HCT116 (cell line): ENCODE results near the gene PIBF1. TPM values are rescaled to one million over a fixed set of nuclear protein-coding genes. Genes with fewer than 3 reads are reported as not detected.

Source experiments
- ATAC-seq: fragments of 200-7000 bp; cut with Tn5 transposase; 2 replicates; pipeline ENCODE4 v1.9.1; 2020; ENCODE audit warnings: mild to moderate bottlenecking, moderate library complexity
- BruUV-seq: library from RNA; stranded (reverse); fragments of 400-500 nt; replicated peaks from 2 replicates; lab custom pipeline; 2021; lab: Mats Ljungman, UMichigan
- CTCF ChIA-PET: fragments of 300-600 bp; sonication (Branson Sonifier 250); formaldehyde crosslinking; loops from one replicate; lab custom pipeline; 2021; ENCODE audit warnings: antibody characterized with exemption; lab: Charles Lee
- POLR2A ChIA-PET: fragments of 300-600, 350-600 bp; sonication (Branson Sonifier 250); formaldehyde crosslinking; loops from one replicate; lab custom pipeline; 2021; ENCODE audit warnings: antibody characterized with exemption; lab: Charles Lee
- RAD21 ChIA-PET, 2 experiments: fragments of 300-600 bp; sonication (Branson Sonifier 250); formaldehyde crosslinking; loops; one replicate each; lab custom pipeline; 2023; ENCODE audit warnings: low total read pairs in 2 of 2; ENCODE audit not compliant: uncharacterized antibody in 2 of 2, unreplicated experiment in 2 of 2, low non-redundant PET in 1 of 2; lab: Charles Lee
- DNase-seq: peaks from one replicate; pipeline ENCODE4 v3.0.0-alpha.2; 2010; ENCODE audit warnings: low read depth, low spot score
- H2AFZ ChIP-seq: fragments of 200-600 bp; shearing (Covaris generic), sonication (generic); 2 replicates; pipeline ENCODE4 v1.6.1; 2017; ENCODE audit warnings: low read depth, mixed run types, mixed read lengths, antibody characterized with exemption, low read length; ENCODE audit not compliant: poor library complexity, severe bottlenecking
- H3K27ac ChIP-seq: 2 replicates; pipeline ENCODE4 v1.5.1; 2012; ENCODE audit warnings: low read depth, low read length
- H3K27me3 ChIP-seq: fragments of 200-600 bp; sonication (generic); 2 replicates; pipeline ENCODE4 v1.6.1; 2016; ENCODE audit warnings: mixed run types, low read length, mixed read lengths; ENCODE audit not compliant: insufficient read depth
- H3K36me3 ChIP-seq, 2 experiments: fragments of 200-500 bp in 1 of 2; fragments of 200-600 bp in 1 of 2; sonication (Bioruptor generic) in 1 of 2; sonication (generic) in 1 of 2; 2 replicates each; pipeline versions ENCODE4 v1.5.1 to v1.6.1; 2014 to 2016; ENCODE audit warnings: low read length in 2 of 2, inconsistent platforms in 1 of 2, mixed read lengths in 1 of 2, mixed run types in 1 of 2; ENCODE audit not compliant: insufficient read depth in 2 of 2, control insufficient read depth in 1 of 2
- H3K4me1 ChIP-seq, 2 experiments: fragments of 200-600 bp in 1 of 2; sonication (generic) in 1 of 2; 2 replicates each; pipeline versions ENCODE4 v1.5.1 to v1.6.1; 2012 to 2017; ENCODE audit warnings: low read length in 2 of 2, inconsistent platforms in 1 of 2, mild to moderate bottlenecking in 1 of 2, mixed read lengths in 1 of 2, mixed run types in 1 of 2, moderate library complexity in 1 of 2; ENCODE audit not compliant: insufficient read depth in 2 of 2, control insufficient read depth in 1 of 2
- H3K4me2 ChIP-seq: fragments of 200-600 bp; sonication (generic); 2 replicates; pipeline ENCODE4 v1.6.1; 2017; ENCODE audit warnings: mixed run types, low read length, mixed read lengths
- H3K4me3 ChIP-seq, 2 experiments: fragments of 200-600 bp in 1 of 2; sonication (generic) in 1 of 2; replicated peaks in 1 of 2; 2 replicates each; pipeline ENCODE4 v1.5.1; 2011 to 2016; ENCODE audit warnings: low read length in 2 of 2, control low read depth in 1 of 2, low read depth in 1 of 2, mild to moderate bottlenecking in 1 of 2, mixed read lengths in 1 of 2, mixed run types in 1 of 2
- H3K79me2 ChIP-seq: fragments of 200-600 bp; sonication (generic); 2 replicates; pipeline ENCODE4 v1.6.1; 2017; ENCODE audit warnings: mild to moderate bottlenecking, mixed run types, low read length, moderate library complexity, mixed read lengths; ENCODE audit not compliant: insufficient read depth
- H3K9ac ChIP-seq: fragments of 200-600 bp; sonication (generic); 2 replicates; pipeline ENCODE4 v1.6.1; 2016; ENCODE audit warnings: low read length, mixed read lengths
- H3K9me2 ChIP-seq: fragments of 200-600 bp; sonication (generic), shearing (Covaris generic); 2 replicates; pipeline ENCODE4 v1.6.1; 2017; ENCODE audit warnings: mixed run types, mild to moderate bottlenecking, moderate library complexity; ENCODE audit not compliant: insufficient read depth
- H3K9me3 ChIP-seq, 2 experiments: fragments of 200-500 bp in 1 of 2; fragments of 200-600 bp in 1 of 2; sonication (Bioruptor generic) in 1 of 2; sonication (generic) in 1 of 2; 2 replicates each; pipeline ENCODE4 v1.6.1; 2014 to 2017; ENCODE audit warnings: low read length in 2 of 2, mixed read lengths in 2 of 2, inconsistent platforms in 1 of 2, low read depth in 1 of 2, mild to moderate bottlenecking in 1 of 2, mixed run types in 1 of 2, moderate library complexity in 1 of 2; ENCODE audit not compliant: control insufficient read depth in 1 of 2, insufficient read depth in 1 of 2
- H4K20me1 ChIP-seq: fragments of 200-600 bp; sonication (generic), shearing (Covaris generic); 2 replicates; pipeline ENCODE4 v1.6.1; 2017; ENCODE audit warnings: mixed run types, mild to moderate bottlenecking, moderate library complexity; ENCODE audit not compliant: insufficient read depth
- EZH2 ChIP-seq: fragments of 200-600 bp; sonication (generic); IDR thresholded peaks from 2 replicates; pipeline ENCODE4 v1.6.1; 2017; ENCODE audit warnings: antibody characterized with exemption, mixed run types
- JUND ChIP-seq: IDR thresholded peaks from 2 replicates; pipeline ENCODE4 v1.6.1; 2012
- intact Hi-C: fragments of 100-400 bp; cut with micrococcal nuclease; formaldehyde crosslinking; loops from 2 replicates; pipeline ENCODE4 v1.10.0; 2022
- total RNA-seq: library from RNA; stranded (reverse); gene quantifications from one replicate; pipeline ENCODE4 v1.2.1, GENCODE V29; 2021; ENCODE audit not compliant: unreplicated experiment
- TF ChIP-seq, protein P1 (sequence below): IDR thresholded peaks from 2 replicates; pipeline ENCODE4 v1.6.1; 2011; ENCODE audit warnings: mild to moderate bottlenecking, low read length, moderate library complexity; ENCODE audit not compliant: insufficient replicate concordance; ENCODE audit errors: extremely low read depth

PIBF1 gene
- total RNA-seq, 1 experiment from 2014 or later, result 21.1 TPM

DNA sequence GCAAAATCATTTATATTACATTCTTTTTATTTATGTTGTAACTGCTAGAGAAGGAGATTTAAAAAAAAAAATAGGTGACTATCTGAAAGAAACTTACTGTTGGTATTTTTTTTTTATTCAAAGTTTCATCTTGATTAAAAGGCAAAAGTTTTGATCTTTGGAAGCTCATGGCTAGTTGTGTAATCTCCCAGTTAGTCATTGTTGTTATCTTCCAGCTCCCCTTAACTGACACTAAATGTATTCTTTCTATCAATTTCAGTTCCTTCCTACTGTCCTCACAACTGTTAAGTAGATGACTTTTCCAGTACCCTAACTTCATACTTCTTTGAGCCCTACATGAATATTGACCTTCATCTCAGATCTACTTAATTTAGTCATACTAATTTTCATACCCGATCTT, 71.1 kb downstream of the PIBF1 start:
- ChIA-PET RAD21 (no interaction called here), CTCF (no interaction called here)
- no TSS peak for BruUV-seq

DNA sequence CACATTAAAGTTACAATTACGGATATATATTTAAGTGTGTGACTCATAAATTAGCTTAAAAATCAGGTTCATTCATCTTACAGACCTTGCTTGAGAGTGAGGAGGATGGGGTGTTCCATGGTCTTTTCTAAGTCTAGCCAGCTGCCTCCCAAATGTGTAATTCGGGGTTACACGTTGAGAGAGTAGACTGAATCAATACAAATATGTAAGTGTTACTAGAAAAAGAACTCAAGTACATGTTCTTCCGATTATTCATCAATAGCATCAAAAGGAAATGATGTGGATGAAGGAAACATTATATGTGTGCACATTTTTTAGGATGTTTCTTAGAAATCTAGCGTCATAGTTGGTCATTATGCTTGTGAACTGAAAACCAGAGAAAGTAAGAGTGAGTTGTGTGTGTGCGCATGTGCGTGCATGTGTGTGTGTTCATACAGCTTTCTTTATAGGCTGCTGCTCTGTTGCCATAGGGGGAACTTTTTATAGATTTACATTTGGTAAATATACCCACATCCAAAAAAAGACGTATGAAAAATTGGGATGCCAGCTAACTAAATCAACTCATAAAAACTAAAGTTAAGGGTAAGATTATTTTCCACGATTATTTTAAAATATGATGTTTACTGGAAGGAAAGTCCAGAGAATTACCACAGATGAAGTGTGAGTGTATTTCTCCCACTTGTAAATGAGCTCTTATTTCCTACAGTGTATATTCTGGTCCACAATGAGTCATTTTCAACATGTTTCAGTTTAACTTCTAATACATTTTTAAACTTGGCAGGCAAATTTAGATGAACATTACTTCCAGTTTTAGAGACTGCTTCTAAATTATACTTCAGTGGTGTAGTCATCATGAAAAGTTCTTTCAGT, 82.4 kb downstream of the PIBF1 start:
- no TSS peak for BruUV-seq
- no peaks in the 10 kb centered on the region for H3K27me3 ChIP-seq
- DNase-seq, result no peak
- no peak overlapping the region for H3K27ac ChIP-seq
- H3K79me2 ChIP-seq, result no peaks in the 10 kb centered on the region
- no peak overlapping the region for H3K9ac ChIP-seq
- no peaks in the 10 kb centered on the region for H3K4me1 ChIP-seq
- H2AFZ ChIP-seq, result no peak overlapping the region
- ChIA-PET CTCF (no interaction called here), POLR2A (no interaction called here), RAD21 (no interaction called here)
- H3K4me3 ChIP-seq, result no peak overlapping the region
- ATAC-seq, result no peak
- H3K4me2 ChIP-seq, result no peak overlapping the region
- no peak for TF ChIP-seq EZH2
- no peaks in the 10 kb centered on the region for H3K9me3 ChIP-seq
- no peaks in the 10 kb centered on the region for H3K36me3 ChIP-seq
- H3K9me2 ChIP-seq, result no peaks in the 10 kb centered on the region
- intact Hi-C loops, result no loop called here
- no peaks in the 10 kb centered on the region for H4K20me1 ChIP-seq

More for the DNA sequence above, 71.1 kb downstream of the PIBF1 start:
- DNase-seq (no peak), ATAC-seq (no peak)
- no peaks in the 10 kb centered on the region for H3K79me2 ChIP-seq
- H3K9ac ChIP-seq, result no peak overlapping the region
- POLR2A ChIA-PET, result no interaction called here
- no peak overlapping the region for H3K4me2 ChIP-seq
- no peak overlapping the region for H3K4me3 ChIP-seq
- no peaks in the 10 kb centered on the region for H3K27me3 ChIP-seq
- H3K36me3 ChIP-seq, result 0 out of 4 replicates have a peak, but pooled peaks cover 0 to 2% of the 10 kb centered on the region in 2 experiments
- H3K9me3 ChIP-seq, result no peaks in the 10 kb centered on the region
- intact Hi-C loops, result no loop called here
- no peaks in the 10 kb centered on the region for H3K4me1 ChIP-seq
- no peak overlapping the region for H3K27ac ChIP-seq
- H2AFZ ChIP-seq, result no peak overlapping the region
- no peaks in the 10 kb centered on the region for H3K9me2 ChIP-seq
- no peak for TF ChIP-seq JUND
- TF ChIP-seq, protein P1, sequence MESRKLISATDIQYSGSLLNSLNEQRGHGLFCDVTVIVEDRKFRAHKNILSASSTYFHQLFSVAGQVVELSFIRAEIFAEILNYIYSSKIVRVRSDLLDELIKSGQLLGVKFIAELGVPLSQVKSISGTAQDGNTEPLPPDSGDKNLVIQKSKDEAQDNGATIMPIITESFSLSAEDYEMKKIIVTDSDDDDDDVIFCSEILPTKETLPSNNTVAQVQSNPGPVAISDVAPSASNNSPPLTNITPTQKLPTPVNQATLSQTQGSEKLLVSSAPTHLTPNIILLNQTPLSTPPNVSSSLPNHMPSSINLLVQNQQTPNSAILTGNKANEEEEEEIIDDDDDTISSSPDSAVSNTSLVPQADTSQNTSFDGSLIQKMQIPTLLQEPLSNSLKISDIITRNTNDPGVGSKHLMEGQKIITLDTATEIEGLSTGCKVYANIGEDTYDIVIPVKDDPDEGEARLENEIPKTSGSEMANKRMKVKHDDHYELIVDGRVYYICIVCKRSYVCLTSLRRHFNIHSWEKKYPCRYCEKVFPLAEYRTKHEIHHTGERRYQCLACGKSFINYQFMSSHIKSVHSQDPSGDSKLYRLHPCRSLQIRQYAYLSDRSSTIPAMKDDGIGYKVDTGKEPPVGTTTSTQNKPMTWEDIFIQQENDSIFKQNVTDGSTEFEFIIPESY, result no peak
- H4K20me1 ChIP-seq, result no peaks in the 10 kb centered on the region
